ENCODE data around the gene RCAN2. TPM values are rescaled to one million over a fixed set of nuclear protein-coding genes. Genes with fewer than 3 reads are reported as not detected.

RCAN2 gene
- polyA plus RNA-seq, 1 donor from 2014 or later: 37.4 TPM

DNA sequence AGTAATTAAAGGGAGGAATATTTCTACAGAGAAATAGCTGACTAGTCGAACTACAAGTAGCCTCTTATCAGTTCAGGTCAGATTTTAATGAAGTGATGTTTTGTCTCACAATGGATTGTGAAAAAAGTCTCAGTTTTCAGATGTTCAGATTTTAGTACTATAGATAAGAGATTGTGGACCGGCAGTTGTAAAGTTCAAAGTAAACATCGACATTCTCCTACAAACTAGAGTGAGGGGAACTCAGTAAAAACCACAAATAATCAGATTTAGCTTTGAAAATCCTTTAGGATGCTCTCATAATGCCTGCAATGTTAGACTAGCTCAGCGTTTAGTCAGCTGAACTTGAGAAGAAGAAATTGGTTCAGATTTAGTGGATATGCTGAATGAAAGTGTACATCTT is 39.9 kb downstream of the RCAN2 start:
- no peak overlapping the region for H3K4me2 ChIP-seq (ENCODE audit: low read length)
- H3K27me3 ChIP-seq (ENCODE audit: insufficient read depth, low read depth, low read length): no peaks in the 10 kb centered on the region
- H3K79me2 ChIP-seq (replicated peaks; ENCODE audit: insufficient read depth, low read length): no peaks in the 10 kb centered on the region
- H3K27ac ChIP-seq (ENCODE audit: low read length): no peak overlapping the region
- no peaks in the 10 kb centered on the region for H3K36me3 ChIP-seq (ENCODE audit: insufficient read depth, low read length)
- no peak overlapping the region for H2AFZ ChIP-seq (ENCODE audit: low read depth, low read length)
- H3K4me3 ChIP-seq (ENCODE audit: low read length): no peak overlapping the region
- no peak overlapping the region for H3K9ac ChIP-seq (ENCODE audit: low read length)
- no peaks in the 10 kb centered on the region for H3F3A ChIP-seq (ENCODE audit: insufficient read depth, low read length, poor library complexity, severe bottlenecking)
- no peaks in the 10 kb centered on the region for H4K20me1 ChIP-seq (ENCODE audit: insufficient read depth)
- peaks cover 3% of the 10 kb centered on the region for H3K9me3 ChIP-seq (ENCODE audit: low read length)
- no peaks in the 10 kb centered on the region for H3K9me2 ChIP-seq (ENCODE audit: insufficient read depth, low read length)
- TF ChIP-seq EZH2 (IDR thresholded peaks at IDR 0.05; ENCODE audit: borderline replicate concordance, insufficient read depth, low read length, poor library complexity, severe bottlenecking): no peak

DNA sequence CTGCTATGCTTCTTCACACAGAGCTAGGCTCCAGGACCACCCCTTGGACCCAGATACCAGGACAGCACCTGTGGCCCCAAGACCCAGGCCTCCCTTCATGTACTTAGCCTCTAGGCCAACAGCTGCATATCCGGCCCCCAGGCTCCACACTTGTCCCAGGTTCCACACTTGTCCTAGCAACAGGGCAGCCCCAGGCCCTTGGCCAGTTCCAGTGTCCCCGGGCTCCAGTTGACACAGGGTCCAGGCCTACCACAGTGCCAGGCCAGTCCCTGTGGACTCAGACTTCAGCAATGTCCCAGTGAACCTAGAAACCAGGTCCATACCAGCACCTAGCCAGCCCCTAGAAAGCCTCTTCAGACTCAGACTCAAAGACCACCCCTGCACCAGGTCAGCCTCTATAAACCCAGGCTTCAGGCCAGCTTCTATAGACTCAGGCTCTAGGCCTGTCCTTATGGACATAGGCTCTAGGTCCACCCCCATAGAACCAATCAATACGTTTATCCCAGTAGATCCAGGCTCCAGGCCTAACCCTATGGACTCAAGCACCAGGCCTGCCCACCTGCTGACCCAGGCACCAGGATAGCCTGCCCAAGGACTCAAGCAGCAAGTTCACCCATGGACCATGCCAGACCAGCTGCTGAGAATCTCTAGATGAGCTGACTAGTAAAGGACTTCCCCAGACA is 46.3 kb downstream of the RCAN2 start:
- peaks cover 3% of the 10 kb centered on the region for H3K9me3 ChIP-seq (ENCODE audit: low read length)
- H3K27ac ChIP-seq (ENCODE audit: low read length): no peak overlapping the region
- no peak overlapping the region for H3K9ac ChIP-seq (ENCODE audit: low read length)
- H3K9me2 ChIP-seq (ENCODE audit: insufficient read depth, low read length): no peaks in the 10 kb centered on the region
- no peaks in the 10 kb centered on the region for H3K79me2 ChIP-seq (replicated peaks; ENCODE audit: insufficient read depth, low read length)
- no peaks in the 10 kb centered on the region for H3K36me3 ChIP-seq (ENCODE audit: insufficient read depth, low read length)
- H3K4me3 ChIP-seq (ENCODE audit: low read length): no peak overlapping the region
- H2AFZ ChIP-seq (ENCODE audit: low read depth, low read length): no peak overlapping the region
- no peaks in the 10 kb centered on the region for H4K20me1 ChIP-seq (ENCODE audit: insufficient read depth)
- H3K4me2 ChIP-seq (ENCODE audit: low read length): no peak overlapping the region
- H3K27me3 ChIP-seq (ENCODE audit: insufficient read depth, low read depth, low read length): no peaks in the 10 kb centered on the region
- TF ChIP-seq EP300 (conservative IDR thresholded peaks at IDR 0.05; ENCODE audit: poor library complexity, severe bottlenecking): no peak
- no peak for TF ChIP-seq EZH2 (IDR thresholded peaks at IDR 0.05; ENCODE audit: borderline replicate concordance, insufficient read depth, low read length, poor library complexity, severe bottlenecking)
- TF ChIP-seq RAD21 (conservative IDR thresholded peaks at IDR 0.05): no peak
- TF ChIP-seq MXI1 (conservative IDR thresholded peaks at IDR 0.05; ENCODE audit: poor library complexity, severe bottlenecking): no peak
- TF ChIP-seq, protein P1, sequence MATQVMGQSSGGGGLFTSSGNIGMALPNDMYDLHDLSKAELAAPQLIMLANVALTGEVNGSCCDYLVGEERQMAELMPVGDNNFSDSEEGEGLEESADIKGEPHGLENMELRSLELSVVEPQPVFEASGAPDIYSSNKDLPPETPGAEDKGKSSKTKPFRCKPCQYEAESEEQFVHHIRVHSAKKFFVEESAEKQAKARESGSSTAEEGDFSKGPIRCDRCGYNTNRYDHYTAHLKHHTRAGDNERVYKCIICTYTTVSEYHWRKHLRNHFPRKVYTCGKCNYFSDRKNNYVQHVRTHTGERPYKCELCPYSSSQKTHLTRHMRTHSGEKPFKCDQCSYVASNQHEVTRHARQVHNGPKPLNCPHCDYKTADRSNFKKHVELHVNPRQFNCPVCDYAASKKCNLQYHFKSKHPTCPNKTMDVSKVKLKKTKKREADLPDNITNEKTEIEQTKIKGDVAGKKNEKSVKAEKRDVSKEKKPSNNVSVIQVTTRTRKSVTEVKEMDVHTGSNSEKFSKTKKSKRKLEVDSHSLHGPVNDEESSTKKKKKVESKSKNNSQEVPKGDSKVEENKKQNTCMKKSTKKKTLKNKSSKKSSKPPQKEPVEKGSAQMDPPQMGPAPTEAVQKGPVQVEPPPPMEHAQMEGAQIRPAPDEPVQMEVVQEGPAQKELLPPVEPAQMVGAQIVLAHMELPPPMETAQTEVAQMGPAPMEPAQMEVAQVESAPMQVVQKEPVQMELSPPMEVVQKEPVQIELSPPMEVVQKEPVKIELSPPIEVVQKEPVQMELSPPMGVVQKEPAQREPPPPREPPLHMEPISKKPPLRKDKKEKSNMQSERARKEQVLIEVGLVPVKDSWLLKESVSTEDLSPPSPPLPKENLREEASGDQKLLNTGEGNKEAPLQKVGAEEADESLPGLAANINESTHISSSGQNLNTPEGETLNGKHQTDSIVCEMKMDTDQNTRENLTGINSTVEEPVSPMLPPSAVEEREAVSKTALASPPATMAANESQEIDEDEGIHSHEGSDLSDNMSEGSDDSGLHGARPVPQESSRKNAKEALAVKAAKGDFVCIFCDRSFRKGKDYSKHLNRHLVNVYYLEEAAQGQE (IDR thresholded peaks at IDR 0.05; ENCODE audit: borderline replicate concordance): no peak
- TF ChIP-seq, protein P2, sequence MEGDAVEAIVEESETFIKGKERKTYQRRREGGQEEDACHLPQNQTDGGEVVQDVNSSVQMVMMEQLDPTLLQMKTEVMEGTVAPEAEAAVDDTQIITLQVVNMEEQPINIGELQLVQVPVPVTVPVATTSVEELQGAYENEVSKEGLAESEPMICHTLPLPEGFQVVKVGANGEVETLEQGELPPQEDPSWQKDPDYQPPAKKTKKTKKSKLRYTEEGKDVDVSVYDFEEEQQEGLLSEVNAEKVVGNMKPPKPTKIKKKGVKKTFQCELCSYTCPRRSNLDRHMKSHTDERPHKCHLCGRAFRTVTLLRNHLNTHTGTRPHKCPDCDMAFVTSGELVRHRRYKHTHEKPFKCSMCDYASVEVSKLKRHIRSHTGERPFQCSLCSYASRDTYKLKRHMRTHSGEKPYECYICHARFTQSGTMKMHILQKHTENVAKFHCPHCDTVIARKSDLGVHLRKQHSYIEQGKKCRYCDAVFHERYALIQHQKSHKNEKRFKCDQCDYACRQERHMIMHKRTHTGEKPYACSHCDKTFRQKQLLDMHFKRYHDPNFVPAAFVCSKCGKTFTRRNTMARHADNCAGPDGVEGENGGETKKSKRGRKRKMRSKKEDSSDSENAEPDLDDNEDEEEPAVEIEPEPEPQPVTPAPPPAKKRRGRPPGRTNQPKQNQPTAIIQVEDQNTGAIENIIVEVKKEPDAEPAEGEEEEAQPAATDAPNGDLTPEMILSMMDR (IDR thresholded peaks at IDR 0.05; ENCODE audit: poor library complexity, severe bottlenecking): no peak
- TF ChIP-seq TAF1 (IDR thresholded peaks at IDR 0.05; ENCODE audit: low read depth): no peak
- TF ChIP-seq SMC3 (conservative IDR thresholded peaks at IDR 0.05; ENCODE audit: poor library complexity): no peak
- no peak for TF ChIP-seq POLR2AphosphoS5 (IDR thresholded peaks at IDR 0.05)
- H3F3A ChIP-seq (ENCODE audit: insufficient read depth, low read length, poor library complexity, severe bottlenecking): no peaks in the 10 kb centered on the region
